ENCODE measurements around the gene CIDEB. TPM values are rescaled to one million over a fixed set of nuclear protein-coding genes. Genes with fewer than 3 reads are reported as not detected.

Gene CIDEB
- total RNA-seq, 1 experiment from 2014 or later: not detected

- Histone ChIP-seq H3K9me3 (ENCODE audit: control insufficient read depth, low read depth, low read length) (no peaks in the 10 kb centered on the region), H3K23ac (ENCODE audit: insufficient read length, low read depth, low read length) (no peak overlapping the region), H2BK120ac (ENCODE audit: low read depth, low read length, poor library complexity, severe bottlenecking) (no peak overlapping the region), H3K4ac (ENCODE audit: low read depth, low read length) (no peak overlapping the region), H3T11ph (ENCODE audit: low read length) (no peak overlapping the region), H2BK5ac (ENCODE audit: insufficient read length, low read length) (no peak overlapping the region), H3K79me1 (ENCODE audit: insufficient read depth, low read depth, low read length, poor library complexity, severe bottlenecking) (no peaks in the 10 kb centered on the region), H3K56ac (ENCODE audit: insufficient read length, low read depth, low read length) (no peak overlapping the region), H2AK5ac (ENCODE audit: insufficient read length, low read length) (no peak overlapping the region), H3K9ac (ENCODE audit: extremely low read depth, insufficient read length, low read length) (no peak overlapping the region), H3K79me2 (ENCODE audit: insufficient read depth, low read length) (no peaks in the 10 kb centered on the region), H4K91ac (ENCODE audit: insufficient read length, low read depth, low read length) (no peak overlapping the region), H3K14ac (ENCODE audit: insufficient read depth, low read length) (no peak overlapping the region), H4K8ac (replicated peaks; ENCODE audit: insufficient read length, low read depth, low read length) (no peak overlapping the region), H3K27ac (ENCODE audit: insufficient read length, low read depth, low read length) (no peak overlapping the region), H2BK15ac (ENCODE audit: low read depth, low read length) (no peak overlapping the region), H2AFZ (ENCODE audit: low read length) (no peak overlapping the region), H2BK20ac (ENCODE audit: low read depth, low read length, poor library complexity, severe bottlenecking) (no peak overlapping the region), H3K27me3 (ENCODE audit: insufficient read depth, low read length) (no peaks in the 10 kb centered on the region), H4K20me1 (ENCODE audit: control insufficient read depth, insufficient read depth, insufficient read length) (no peaks in the 10 kb centered on the region), H3K23me2 (ENCODE audit: insufficient read length, low read depth, low read length, poor library complexity, severe bottlenecking) (no peaks in the 10 kb centered on the region), H3K4me1 (ENCODE audit: insufficient read depth, low read length) (no peaks in the 10 kb centered on the region), H4K5ac (ENCODE audit: insufficient read length, low read depth, low read length) (no peak overlapping the region), H2BK12ac (ENCODE audit: insufficient read length, low read depth, low read length) (no peak overlapping the region), H3K4me2 (ENCODE audit: insufficient read depth, insufficient read length, low read length) (no peak overlapping the region), H3K18ac (ENCODE audit: insufficient read length, low read depth, low read length) (no peak overlapping the region)
- no peak for TF ChIP-seq CTCF (conservative IDR thresholded peaks at IDR 0.05)
- H3K9me3 Mint-ChIP-seq: no peaks in the 10 kb centered on the region
- H3K4me1 Mint-ChIP-seq: peaks cover 5 to 6% of the 10 kb centered on the region in 2 experiments; a peak in 3 of 4 replicates
- no peak for DNase-seq
- no CpG with 5 or more reads among the region's 5 CpGs for WGBS (ENCODE audit: extremely low coverage, insufficient read length, low lambda C conversion rate)
- H3K27me3 Mint-ChIP-seq (ENCODE audit: low read depth): peaks cover 5% of the 10 kb centered on the region
- H3K36me3 Mint-ChIP-seq (ENCODE audit: insufficient read depth in 1 of 3, low read depth in 3 of 3): peaks cover 11 to 47% (median 26%) of the 10 kb centered on the region in 3 experiments; a peak in 6 of 7 replicates
- H3K27ac Mint-ChIP-seq: peak overlapping the region in 1 of 3 experiments; percentile 77; a peak in 1 of 7 replicates
- H3K4me3 Mint-ChIP-seq: no peak overlapping the region; a peak in 1 of 5 replicates
Measured at GRCh38 chr14:24310265-24310645, 2.5 kb upstream of the CIDEB start.
